Prostate gland (tissue), 2 donors: Measurements from ENCODE around the gene CLVS2. TPM values are rescaled to one million over a fixed set of nuclear protein-coding genes. Genes with fewer than 3 reads are reported as not detected.

Source experiments
- DNase-seq: peaks from one replicate; pipeline ENCODE4 v3.0.0-alpha.2; 2019; ENCODE audit warnings: low spot score
- H3K27ac ChIP-seq, 2 donors: fragments of 200-600 bp; sonication (generic); 2 replicates each; pipeline ENCODE4 v1.5.1; 2017 to 2019
- H3K27me3 ChIP-seq: fragments of 200-600 bp; sonication (generic); replicated peaks from 2 replicates; pipeline ENCODE4 v1.5.1; 2019; ENCODE audit not compliant: insufficient read depth
- H3K36me3 ChIP-seq, 2 donors: fragments of 200-600 bp; sonication (generic); 1 replicate in 1 of 2; 2 replicates in 1 of 2; pipeline versions ENCODE4 v1.5.1 to v1.8.1; 2017 to 2019
- H3K4me1 ChIP-seq: fragments of 200-600 bp; sonication (generic); replicated peaks from 2 replicates; pipeline ENCODE4 v1.5.1; 2019
- H3K4me3 ChIP-seq, 2 donors: fragments of 200-600 bp; sonication (generic); 2 replicates each; pipeline ENCODE4 v1.5.1; 2017 to 2019
- H3K9me3 ChIP-seq: fragments of 200-600 bp; sonication (generic); 2 replicates; pipeline ENCODE4 v1.5.1; 2017
- CTCF ChIP-seq, 4 experiments: fragments of 200-600 bp in 2 of 4; fragments of 450-650 bp in 2 of 4; sonication (generic) in 2 of 4; IDR thresholded peaks; 1 replicate in 3 of 4; 2 replicates in 1 of 4; pipeline ENCODE4 v1.5.1; 2016 to 2019; ENCODE audit warnings: antibody characterized with exemption in 4 of 4, mild to moderate bottlenecking in 2 of 4, moderate library complexity in 2 of 4
- POLR2A ChIP-seq: fragments of 450-650 bp; IDR thresholded peaks from one replicate; pipeline ENCODE4 v1.6.1; 2016; ENCODE audit warnings: antibody characterized with exemption, mild to moderate bottlenecking
- POLR2AphosphoS5 ChIP-seq: sonication (generic); formaldehyde crosslinking; IDR thresholded peaks from one replicate; pipeline ENCODE4 v1.6.1; 2017; ENCODE audit warnings: antibody characterized with exemption
- WGBS: methylation state at CpG from one replicate; pipeline ENCODE4 v1.1.5; 2018; 5-methylcytosine and 5-hydroxymethylcytosine counted together
- intact Hi-C: fragments of 100-400 bp; cut with DNase I; formaldehyde crosslinking; loops from one replicate; pipeline ENCODE4 v1.14.2; 2022
- total RNA-seq, 2 donors: library from RNA; depleted of rRNA; stranded (reverse); fragments of >200 nt; gene quantifications; one replicate each; pipeline ENCODE4 v1.1.0, GENCODE V29; 2016

Gene CLVS2
- total RNA-seq, 2 donors from 2014 or later = 3.0 to 4.2 TPM

- TF ChIP-seq POLR2A (no peak), CTCF (IDR thresholded peaks at IDR 0.05) (no peak), POLR2AphosphoS5 (no peak)
- Histone ChIP-seq H3K4me1 (no peaks in the 10 kb centered on the region), H3K27ac (no peak overlapping the region), H3K4me3 (no peak overlapping the region), H3K36me3 (no peaks in the 10 kb centered on the region), H3K9me3 (no peaks in the 10 kb centered on the region), H3K27me3 (no peaks in the 10 kb centered on the region)
- 92% methylated on average over 7 of the region's 7 CpGs for WGBS
- no peak for DNase-seq
- intact Hi-C loops = no loop called here
Observed at GRCh38 chr6:123116370-123116769, 120.3 kb downstream of the CLVS2 start.

GRCh38 chr6:123117145-123117908 lies 121.3 kb downstream of the CLVS2 start:
- H3K36me3 ChIP-seq = no peaks in the 10 kb centered on the region
- H3K27me3 ChIP-seq = no peaks in the 10 kb centered on the region
- no peak for TF ChIP-seq CTCF (IDR thresholded peaks at IDR 0.05)
- TF ChIP-seq POLR2A = no peak
- TF ChIP-seq POLR2AphosphoS5 = no peak
- H3K4me3 ChIP-seq = no peak overlapping the region
- H3K4me1 ChIP-seq = no peaks in the 10 kb centered on the region
- 50% methylated on average over 2 of the region's 2 CpGs for WGBS
- H3K9me3 ChIP-seq = no peaks in the 10 kb centered on the region
- intact Hi-C loops = no loop called here
- DNase-seq = no peak
- no peak overlapping the region for H3K27ac ChIP-seq

GRCh38 chr6:123118811-123119210 lies 122.8 kb downstream of the CLVS2 start:
- WGBS = 72% methylated on average over 2 of the region's 2 CpGs
- intact Hi-C loops = no loop called here
- Histone ChIP-seq H3K4me1 (no peaks in the 10 kb centered on the region), H3K36me3 (no peaks in the 10 kb centered on the region), H3K27ac (no peak overlapping the region), H3K27me3 (no peaks in the 10 kb centered on the region), H3K9me3 (no peaks in the 10 kb centered on the region), H3K4me3 (no peak overlapping the region)
- no peak for TF ChIP-seq CTCF (IDR thresholded peaks at IDR 0.05)
- no peak for TF ChIP-seq POLR2AphosphoS5
- TF ChIP-seq POLR2A = no peak
- no peak for DNase-seq

Other genes starting within 250 kb of the CLVS2 start
- gene FABP7, start 216.5 kb upstream of the CLVS2 start, total RNA-seq = not detected
- gene SMPDL3A, start 207.0 kb upstream of the CLVS2 start, total RNA-seq = 10 to 100 TPM in 1 of 2 donors, 1 to 10 TPM in 1; 7.6 to 30.7 TPM